ENCODE results near the gene CPLANE1. TPM values are rescaled to one million over a fixed set of nuclear protein-coding genes. Genes with fewer than 3 reads are reported as not detected.
"Not testable (repeated sequence)": the region's sequence is repeated elsewhere in the genome, so short reads cannot be mapped to it uniquely, and the experiment has no call there.

CPLANE1 gene
- polyA plus RNA-seq, result 1 to 10 TPM; 1.5 to 1.8 TPM

- H3K4me1 ChIP-seq (ENCODE audit: control insufficient read depth in 2 of 2, insufficient read depth in 2 of 2, low read length in 1 of 2), result peaks cover 0 to 2% of the 10 kb centered on the region in 2 donors
- H3K9me3 ChIP-seq (ENCODE audit: control insufficient read depth in 2 of 2, insufficient read depth in 1 of 2, low read depth in 1 of 2, low read length in 1 of 2), result no peaks in the 10 kb centered on the region
- H3K4me3 ChIP-seq (ENCODE audit: low read depth in 1 of 2, low read length in 2 of 2), result peak within 1 kb of the TSS; percentile 78 to 94
- H3K27ac ChIP-seq (ENCODE audit: low read depth in 2 of 2, low read length in 1 of 2), result peak within 1 kb of the TSS; percentile 55 to 90
- no peaks in the 10 kb centered on the region for H3K27me3 ChIP-seq (ENCODE audit: control insufficient read depth in 1 of 2, insufficient read depth in 2 of 2, low read length in 2 of 2)
- no peaks in the 10 kb centered on the region for H3K36me3 ChIP-seq (ENCODE audit: control insufficient read depth in 2 of 2, insufficient read depth in 2 of 2, low read length in 1 of 2)
- 1% methylated on average over 63 to 88 of the region's 88 CpGs for WGBS, 2 donors
Observed at GRCh38 chr5:37248970-37249814, at the start of gene CPLANE1. CPLANE1 (minus strand) TSS chr5:37249376; CDS start chr5:37247698, 1,678 bp downstream.

DNA sequence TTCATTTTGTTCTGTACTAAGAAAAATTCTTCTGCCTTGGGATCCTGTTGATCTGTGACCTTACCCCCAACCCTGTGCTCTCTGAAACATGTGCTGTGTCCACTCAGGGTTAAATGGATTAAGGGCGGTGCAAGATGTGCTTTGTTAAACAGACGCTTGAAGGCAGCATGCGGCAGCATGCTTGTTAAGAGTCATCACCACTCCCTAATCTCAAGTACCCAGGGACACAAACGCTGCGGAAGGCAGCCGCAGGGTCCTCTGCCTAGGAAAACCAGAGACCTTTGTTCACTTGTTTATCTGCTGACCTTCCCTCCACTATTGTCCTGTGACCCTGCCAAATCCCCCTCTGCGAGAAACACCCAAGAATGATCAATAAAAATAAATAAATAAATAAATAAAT lies 47.1 kb upstream of the CPLANE1 start:
- not testable (repeated sequence) for H3K4me1 ChIP-seq (ENCODE audit: control insufficient read depth in 2 of 2, insufficient read depth in 2 of 2, low read length in 1 of 2); H3K9me3 ChIP-seq (ENCODE audit: control insufficient read depth in 2 of 2, insufficient read depth in 1 of 2, low read depth in 1 of 2, low read length in 1 of 2); H3K27me3 ChIP-seq (ENCODE audit: control insufficient read depth in 1 of 2, insufficient read depth in 2 of 2, low read length in 2 of 2); H3K27ac ChIP-seq (ENCODE audit: low read depth in 2 of 2, low read length in 1 of 2); H3K36me3 ChIP-seq (ENCODE audit: control insufficient read depth in 2 of 2, insufficient read depth in 2 of 2, low read length in 1 of 2); H3K4me3 ChIP-seq (ENCODE audit: low read depth in 1 of 2, low read length in 2 of 2)
- 79 to 82% methylated on average over 6 to 7 of the region's 7 CpGs for whole genome bisulfite sequencing, 2 donors

- H3K27ac ChIP-seq (ENCODE audit: low read depth in 2 of 2, low read length in 1 of 2), result no peak overlapping the region
- H3K4me1 ChIP-seq (ENCODE audit: control insufficient read depth in 2 of 2, insufficient read depth in 2 of 2, low read length in 1 of 2), result no peaks in the 10 kb centered on the region
- 94% methylated on average over 5 of the region's 5 CpGs for WGBS, 2 donors
- no peaks in the 10 kb centered on the region for H3K9me3 ChIP-seq (ENCODE audit: control insufficient read depth in 2 of 2, insufficient read depth in 1 of 2, low read depth in 1 of 2, low read length in 1 of 2)
- no peaks in the 10 kb centered on the region for H3K27me3 ChIP-seq (ENCODE audit: control insufficient read depth in 1 of 2, insufficient read depth in 2 of 2, low read length in 2 of 2)
- H3K36me3 ChIP-seq (ENCODE audit: control insufficient read depth in 2 of 2, insufficient read depth in 2 of 2, low read length in 1 of 2), result no peaks in the 10 kb centered on the region
- no peak overlapping the region for H3K4me3 ChIP-seq (ENCODE audit: low read depth in 1 of 2, low read length in 2 of 2)
Observed at GRCh38 chr5:37283214-37283820, 34.1 kb upstream of the CPLANE1 start.

DNA sequence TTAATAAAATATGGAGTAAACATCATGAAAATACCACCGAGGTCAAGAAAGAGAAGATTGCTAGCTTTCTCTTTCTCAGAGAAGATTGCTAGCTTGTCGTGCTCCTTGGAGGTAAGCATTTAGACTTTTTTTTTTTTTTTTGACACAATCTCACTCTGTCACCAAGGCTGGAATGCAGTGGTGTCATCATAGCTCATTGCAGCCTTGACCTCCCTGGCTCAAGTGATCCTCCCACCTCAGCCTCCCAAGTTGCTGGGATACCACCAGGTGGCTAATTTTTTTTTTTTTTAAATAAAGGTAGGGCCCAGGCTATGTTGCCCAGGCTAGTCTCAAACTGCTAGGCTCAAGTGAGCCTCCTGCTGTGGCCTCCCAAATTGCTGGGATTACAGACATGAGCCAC lies 26.3 kb upstream of the CPLANE1 start:
- Histone ChIP-seq H3K36me3 (ENCODE audit: control insufficient read depth in 2 of 2, insufficient read depth in 2 of 2, low read length in 1 of 2) (no peaks in the 10 kb centered on the region), H3K9me3 (ENCODE audit: control insufficient read depth in 2 of 2, insufficient read depth in 1 of 2, low read depth in 1 of 2, low read length in 1 of 2) (no peaks in the 10 kb centered on the region), H3K4me1 (ENCODE audit: control insufficient read depth in 2 of 2, insufficient read depth in 2 of 2, low read length in 1 of 2) (no peaks in the 10 kb centered on the region), H3K27ac (ENCODE audit: low read depth in 2 of 2, low read length in 1 of 2) (no peak overlapping the region), H3K27me3 (ENCODE audit: control insufficient read depth in 1 of 2, insufficient read depth in 2 of 2, low read length in 2 of 2) (no peaks in the 10 kb centered on the region), H3K4me3 (ENCODE audit: low read depth in 1 of 2, low read length in 2 of 2) (no peak overlapping the region)
- WGBS, 2 donors, result 87 to 96% methylated on average over 2 of the region's 2 CpGs

GRCh38 chr5:37272511-37272910 lies 23.3 kb upstream of the CPLANE1 start:
- WGBS, 2 donors, result 59 to 68% methylated on average over 1 of the region's 1 CpG
- no peaks in the 10 kb centered on the region for H3K36me3 ChIP-seq (ENCODE audit: control insufficient read depth in 2 of 2, insufficient read depth in 2 of 2, low read length in 1 of 2)
- no peaks in the 10 kb centered on the region for H3K9me3 ChIP-seq (ENCODE audit: control insufficient read depth in 2 of 2, insufficient read depth in 1 of 2, low read depth in 1 of 2, low read length in 1 of 2)
- no peaks in the 10 kb centered on the region for H3K4me1 ChIP-seq (ENCODE audit: control insufficient read depth in 2 of 2, insufficient read depth in 2 of 2, low read length in 1 of 2)
- H3K27ac ChIP-seq (ENCODE audit: low read depth in 2 of 2, low read length in 1 of 2), result no peak overlapping the region
- no peaks in the 10 kb centered on the region for H3K27me3 ChIP-seq (ENCODE audit: control insufficient read depth in 1 of 2, insufficient read depth in 2 of 2, low read length in 2 of 2)
- H3K4me3 ChIP-seq (ENCODE audit: low read depth in 1 of 2, low read length in 2 of 2), result no peak overlapping the region

DNA sequence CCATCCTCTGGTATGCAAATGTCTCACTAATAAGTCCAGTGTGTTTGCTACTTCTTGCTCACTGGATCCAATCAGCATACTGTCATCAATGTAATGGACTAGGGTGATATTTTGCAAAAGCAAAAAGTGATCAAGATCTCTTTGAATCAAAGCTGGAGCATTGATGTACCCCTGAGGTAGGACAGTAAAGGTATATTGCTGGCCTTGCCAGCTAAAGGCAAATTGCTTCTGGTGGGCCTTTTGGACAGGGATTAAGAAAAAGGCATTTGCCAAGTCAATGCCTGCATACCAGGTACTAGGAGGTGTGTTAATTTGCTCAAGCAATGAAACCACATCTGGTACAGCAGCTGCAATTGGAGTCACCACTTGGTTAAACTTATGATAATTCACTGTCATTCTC lies 18.9 kb upstream of the CPLANE1 start:
- not testable (repeated sequence) for H3K4me1 ChIP-seq (ENCODE audit: control insufficient read depth in 2 of 2, insufficient read depth in 2 of 2, low read length in 1 of 2); H3K36me3 ChIP-seq (ENCODE audit: control insufficient read depth in 2 of 2, insufficient read depth in 2 of 2, low read length in 1 of 2)

GRCh38 chr5:37255774-37256358 lies 6.7 kb upstream of the CPLANE1 start:
- Histone ChIP-seq H3K4me3 (ENCODE audit: low read depth in 1 of 2, low read length in 2 of 2) (no peak overlapping the region), H3K4me1 (ENCODE audit: control insufficient read depth in 2 of 2, insufficient read depth in 2 of 2, low read length in 1 of 2) (no peaks in the 10 kb centered on the region), H3K27me3 (ENCODE audit: control insufficient read depth in 1 of 2, insufficient read depth in 2 of 2, low read length in 2 of 2) (no peaks in the 10 kb centered on the region), H3K36me3 (ENCODE audit: control insufficient read depth in 2 of 2, insufficient read depth in 2 of 2, low read length in 1 of 2) (no peaks in the 10 kb centered on the region), H3K27ac (ENCODE audit: low read depth in 2 of 2, low read length in 1 of 2) (no peak overlapping the region), H3K9me3 (ENCODE audit: control insufficient read depth in 2 of 2, insufficient read depth in 1 of 2, low read depth in 1 of 2, low read length in 1 of 2) (no peaks in the 10 kb centered on the region)
- 77 to 86% methylated on average over 4 of the region's 4 CpGs for WGBS, 2 donors

More for the DNA sequence above, 18.9 kb upstream of the CPLANE1 start:
- not testable (repeated sequence) for H3K27ac ChIP-seq (ENCODE audit: low read depth in 2 of 2, low read length in 1 of 2); H3K4me3 ChIP-seq (ENCODE audit: low read depth in 1 of 2, low read length in 2 of 2); H3K27me3 ChIP-seq (ENCODE audit: control insufficient read depth in 1 of 2, insufficient read depth in 2 of 2, low read length in 2 of 2); H3K9me3 ChIP-seq (ENCODE audit: control insufficient read depth in 2 of 2, insufficient read depth in 1 of 2, low read depth in 1 of 2, low read length in 1 of 2)

GRCh38 chr5:37254581-37254980 lies 5.4 kb upstream of the CPLANE1 start:
- H3K4me3 ChIP-seq (ENCODE audit: low read depth in 1 of 2, low read length in 2 of 2), result no peak overlapping the region
- no peaks in the 10 kb centered on the region for H3K9me3 ChIP-seq (ENCODE audit: control insufficient read depth in 2 of 2, insufficient read depth in 1 of 2, low read depth in 1 of 2, low read length in 1 of 2)
- H3K27me3 ChIP-seq (ENCODE audit: control insufficient read depth in 1 of 2, insufficient read depth in 2 of 2, low read length in 2 of 2), result no peaks in the 10 kb centered on the region
- H3K4me1 ChIP-seq (ENCODE audit: control insufficient read depth in 2 of 2, insufficient read depth in 2 of 2, low read length in 1 of 2), result peaks cover 0 to 2% of the 10 kb centered on the region in 2 donors
- H3K27ac ChIP-seq (ENCODE audit: low read depth in 2 of 2, low read length in 1 of 2), result no peak overlapping the region
- H3K36me3 ChIP-seq (ENCODE audit: control insufficient read depth in 2 of 2, insufficient read depth in 2 of 2, low read length in 1 of 2), result no peaks in the 10 kb centered on the region
- WGBS, 2 donors, result 95 to 97% methylated on average over 1 of the region's 1 CpG

DNA sequence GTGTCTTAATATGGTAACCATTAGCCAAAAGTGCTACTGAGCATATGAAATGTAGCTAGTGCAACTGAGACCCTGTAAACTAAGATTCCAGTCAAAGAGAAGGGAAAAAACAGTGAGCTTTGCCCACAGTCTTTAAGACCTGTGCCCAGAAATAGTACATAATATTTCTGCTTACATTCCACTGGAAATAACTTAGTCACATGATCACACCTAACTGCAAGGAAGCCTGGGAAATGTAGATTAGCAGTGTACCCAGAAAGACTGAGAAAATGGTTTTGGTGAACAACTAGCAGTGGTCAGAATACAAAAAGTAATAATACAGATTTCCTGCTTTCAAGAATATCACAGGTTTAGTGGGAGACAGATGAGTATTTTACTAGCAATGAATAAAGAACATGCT lies 2.5 kb upstream of the CPLANE1 start:
- Histone ChIP-seq H3K27me3 (ENCODE audit: control insufficient read depth in 1 of 2, insufficient read depth in 2 of 2, low read length in 2 of 2) (no peaks in the 10 kb centered on the region), H3K36me3 (ENCODE audit: control insufficient read depth in 2 of 2, insufficient read depth in 2 of 2, low read length in 1 of 2) (no peaks in the 10 kb centered on the region), H3K4me3 (ENCODE audit: low read depth in 1 of 2, low read length in 2 of 2) (no peak overlapping the region), H3K27ac (ENCODE audit: low read depth in 2 of 2, low read length in 1 of 2) (no peak overlapping the region), H3K9me3 (ENCODE audit: control insufficient read depth in 2 of 2, insufficient read depth in 1 of 2, low read depth in 1 of 2, low read length in 1 of 2) (no peaks in the 10 kb centered on the region), H3K4me1 (ENCODE audit: control insufficient read depth in 2 of 2, insufficient read depth in 2 of 2, low read length in 1 of 2) (peaks cover 0 to 2% of the 10 kb centered on the region in 2 donors)
